ENCODE data around the gene TAAR8. TPM values are rescaled to one million over a fixed set of nuclear protein-coding genes. Genes with fewer than 3 reads are reported as not detected.
"Not testable (repeated sequence)": the region's sequence is repeated elsewhere in the genome, so short reads cannot be mapped to it uniquely, and the experiment has no call there.

The TAAR8 gene
- total RNA-seq, 3 donors from 2014 or later: not detected

DNA sequence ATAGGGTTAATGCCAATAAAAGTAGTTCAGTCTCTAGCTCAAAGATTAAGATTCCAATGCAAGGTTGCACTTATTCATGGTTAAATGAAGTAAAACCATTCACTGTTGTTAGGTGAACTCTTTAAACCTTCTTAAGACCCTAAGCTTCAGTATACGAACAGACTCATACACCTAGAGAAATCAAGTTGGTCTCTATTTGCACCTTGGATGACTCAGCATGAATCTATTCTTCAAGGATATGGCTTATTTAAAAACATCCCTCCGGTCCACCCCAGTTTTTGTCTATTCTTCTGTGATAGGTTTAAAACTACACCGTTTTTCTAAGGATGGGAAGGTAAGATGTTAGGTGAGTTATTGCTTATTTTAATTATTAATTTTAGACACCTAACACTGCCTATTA lies 15.3 kb upstream of the TAAR8 start:
- H3K27me3 ChIP-seq: no peaks in the 10 kb centered on the region
- H3K4me3 ChIP-seq: no peak overlapping the region
- H3K9me3 ChIP-seq: no peaks in the 10 kb centered on the region
- TF ChIP-seq, protein P1, sequence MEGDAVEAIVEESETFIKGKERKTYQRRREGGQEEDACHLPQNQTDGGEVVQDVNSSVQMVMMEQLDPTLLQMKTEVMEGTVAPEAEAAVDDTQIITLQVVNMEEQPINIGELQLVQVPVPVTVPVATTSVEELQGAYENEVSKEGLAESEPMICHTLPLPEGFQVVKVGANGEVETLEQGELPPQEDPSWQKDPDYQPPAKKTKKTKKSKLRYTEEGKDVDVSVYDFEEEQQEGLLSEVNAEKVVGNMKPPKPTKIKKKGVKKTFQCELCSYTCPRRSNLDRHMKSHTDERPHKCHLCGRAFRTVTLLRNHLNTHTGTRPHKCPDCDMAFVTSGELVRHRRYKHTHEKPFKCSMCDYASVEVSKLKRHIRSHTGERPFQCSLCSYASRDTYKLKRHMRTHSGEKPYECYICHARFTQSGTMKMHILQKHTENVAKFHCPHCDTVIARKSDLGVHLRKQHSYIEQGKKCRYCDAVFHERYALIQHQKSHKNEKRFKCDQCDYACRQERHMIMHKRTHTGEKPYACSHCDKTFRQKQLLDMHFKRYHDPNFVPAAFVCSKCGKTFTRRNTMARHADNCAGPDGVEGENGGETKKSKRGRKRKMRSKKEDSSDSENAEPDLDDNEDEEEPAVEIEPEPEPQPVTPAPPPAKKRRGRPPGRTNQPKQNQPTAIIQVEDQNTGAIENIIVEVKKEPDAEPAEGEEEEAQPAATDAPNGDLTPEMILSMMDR (IDR thresholded peaks at IDR 0.05): no peak
- TF ChIP-seq POLR2AphosphoS5 (IDR thresholded peaks at IDR 0.05) (no peak), POLR2A (IDR thresholded peaks at IDR 0.05) (no peak)
- no peaks in the 10 kb centered on the region for H3K4me1 ChIP-seq
- H3K36me3 ChIP-seq: no peaks in the 10 kb centered on the region
- no peak for DNase-seq (ENCODE audit: low spot score in 2 of 2)
- intact Hi-C loops (cut with DNase I; ENCODE audit: low total_unique reads): loop anchor here (5.0 kb wide), 1 partner anchor 910 kb away; no protein-coding TSS in a partner anchor
- H3K27ac ChIP-seq: no peak overlapping the region

DNA sequence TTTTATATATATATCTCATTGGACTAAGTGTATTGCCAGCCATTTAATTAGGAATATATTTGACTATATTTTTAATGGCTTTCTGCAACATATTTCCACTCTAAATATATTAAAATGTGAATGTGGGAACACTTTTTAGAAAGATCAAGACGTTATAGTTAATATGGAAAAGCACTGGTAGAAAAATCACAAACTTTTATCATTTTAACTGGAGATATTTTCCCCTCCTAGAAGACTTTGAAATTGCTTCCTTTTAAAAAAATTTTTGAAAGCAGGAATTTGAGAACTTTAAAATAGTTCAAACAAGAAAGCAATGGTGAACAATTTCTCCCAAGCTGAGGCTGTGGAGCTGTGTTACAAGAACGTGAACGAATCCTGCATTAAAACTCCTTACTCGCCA lies 14.5 kb upstream of the TAAR8 start, which contains the start of gene TAAR9:
TAAR9 (plus strand) TSS at position 301 of the 400 bp plus-strand sequence; CDS start at position 314, 13 bp downstream.
- Histone ChIP-seq H3K27ac (no peak within 1 kb of the TSS), H3K4me3 (no peak within 1 kb of the TSS), H3K4me1 (no peaks in the 10 kb centered on the region), H3K27me3 (no peaks in the 10 kb centered on the region), H3K36me3 (no peaks in the 10 kb centered on the region), H3K9me3 (no peaks in the 10 kb centered on the region)
- no peak for DNase-seq (ENCODE audit: low spot score in 2 of 2)
- intact Hi-C loops (cut with DNase I; ENCODE audit: low total_unique reads): loop anchor here (5.0 kb wide), 1 partner anchor 909 kb away; no protein-coding TSS in a partner anchor
- no peak for TF ChIP-seq POLR2A (IDR thresholded peaks at IDR 0.05)

DNA sequence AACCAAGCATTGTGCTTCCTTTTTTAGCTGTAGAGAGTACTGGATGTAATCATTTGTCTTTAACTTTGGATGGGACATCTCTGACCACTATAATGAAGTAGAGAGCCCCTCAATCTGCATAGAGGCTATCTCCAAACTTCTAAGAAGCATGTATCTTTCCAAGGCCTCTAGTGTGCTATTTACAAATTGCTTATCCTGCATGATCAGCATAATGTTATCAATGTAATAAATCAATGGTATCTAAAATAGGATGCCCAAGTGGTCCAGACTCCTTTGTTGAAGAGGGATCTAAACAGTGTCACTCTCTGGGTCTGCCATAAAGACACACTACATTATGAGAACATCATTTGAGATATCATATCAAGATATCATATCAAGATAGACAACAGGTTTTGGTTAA lies 7.6 kb upstream of the TAAR8 start:
- H3K27ac ChIP-seq: no peak overlapping the region
- no peaks in the 10 kb centered on the region for H3K4me1 ChIP-seq
- no peak for DNase-seq (ENCODE audit: low spot score in 2 of 2)
- H3K36me3 ChIP-seq: no peaks in the 10 kb centered on the region
- no peaks in the 10 kb centered on the region for H3K27me3 ChIP-seq
- intact Hi-C loops (cut with DNase I; ENCODE audit: low total_unique reads): no loop called here
- TF ChIP-seq, protein P1 (IDR thresholded peaks at IDR 0.05): no peak
- TF ChIP-seq POLR2A (IDR thresholded peaks at IDR 0.05) (no peak), POLR2AphosphoS5 (IDR thresholded peaks at IDR 0.05) (no peak)
- H3K9me3 ChIP-seq: no peaks in the 10 kb centered on the region
- no peak overlapping the region for H3K4me3 ChIP-seq

DNA sequence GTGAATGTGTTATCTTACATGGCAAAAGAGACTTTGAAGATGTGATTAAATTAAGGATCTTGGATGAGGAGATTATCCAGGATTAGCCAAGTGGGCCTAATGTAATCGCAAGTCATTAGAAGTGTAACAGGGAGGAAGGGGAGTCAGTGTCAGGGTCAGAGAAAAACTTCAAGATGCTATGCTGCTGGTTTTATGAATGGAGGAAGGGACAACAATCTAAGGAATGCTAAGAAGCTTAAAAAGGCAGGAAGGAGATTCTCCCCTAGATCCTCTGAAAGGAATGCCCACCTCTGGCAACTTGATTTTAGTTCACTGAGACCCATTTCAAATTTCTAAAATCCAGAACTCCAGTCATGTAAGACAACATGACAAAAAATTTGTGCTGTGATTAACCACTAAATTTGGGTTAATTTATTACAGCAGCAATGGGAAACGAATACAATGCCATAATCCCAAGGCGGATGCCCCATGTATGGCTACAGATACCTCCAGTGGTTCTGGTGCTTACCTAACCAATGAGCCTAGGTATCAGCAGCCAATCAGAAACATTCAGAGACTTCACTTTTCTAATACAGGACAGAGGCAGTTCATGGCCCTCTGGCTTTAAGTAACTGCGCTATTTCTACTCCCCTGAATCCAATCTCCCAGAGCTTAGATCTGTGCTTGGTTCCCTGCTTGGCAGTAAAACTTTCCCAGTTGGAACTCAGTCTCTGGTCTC lies 3.6 kb upstream of the TAAR8 start:
- no peaks in the 10 kb centered on the region for H3K27me3 ChIP-seq
- H3K4me1 ChIP-seq: no peaks in the 10 kb centered on the region
- TF ChIP-seq, protein P1 (IDR thresholded peaks at IDR 0.05): no peak
- no peak for TF ChIP-seq POLR2A (IDR thresholded peaks at IDR 0.05)
- no peak for DNase-seq (ENCODE audit: low spot score in 2 of 2)
- intact Hi-C loops (cut with DNase I; ENCODE audit: low total_unique reads): no loop called here
- no peaks in the 10 kb centered on the region for H3K9me3 ChIP-seq
- no peaks in the 10 kb centered on the region for H3K36me3 ChIP-seq
- no peak overlapping the region for H3K27ac ChIP-seq
- H3K4me3 ChIP-seq: no peak overlapping the region

DNA sequence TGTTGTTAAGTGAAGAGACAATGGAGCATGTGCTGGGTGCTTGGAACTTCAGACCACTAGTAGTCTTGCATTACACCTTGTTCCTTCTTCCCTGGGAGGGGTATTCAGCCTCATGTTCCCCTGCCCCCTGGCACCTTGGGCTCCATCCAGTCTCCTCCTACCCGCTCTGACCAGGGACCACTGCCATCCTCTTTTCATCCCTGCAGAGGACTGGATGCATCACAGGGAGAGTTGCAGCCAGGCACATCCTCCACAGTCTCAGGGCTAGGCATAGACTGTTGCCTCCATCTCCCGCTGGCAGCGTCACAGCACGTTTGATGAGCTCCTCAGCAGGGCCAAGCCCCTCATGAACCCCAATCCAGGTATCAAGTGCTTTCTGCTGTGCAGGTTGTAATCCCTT lies 1.3 kb upstream of the TAAR8 start:
- H3K36me3 ChIP-seq: no peaks in the 10 kb centered on the region
- no peak for DNase-seq (ENCODE audit: low spot score in 2 of 2)
- no peaks in the 10 kb centered on the region for H3K9me3 ChIP-seq
- TF ChIP-seq, protein P1 (IDR thresholded peaks at IDR 0.05): no peak
- no peak for TF ChIP-seq POLR2A (IDR thresholded peaks at IDR 0.05)
- TF ChIP-seq POLR2AphosphoS5 (IDR thresholded peaks at IDR 0.05): no peak
- H3K27me3 ChIP-seq: no peaks in the 10 kb centered on the region
- H3K4me3 ChIP-seq: no peak overlapping the region
- no peaks in the 10 kb centered on the region for H3K4me1 ChIP-seq
- intact Hi-C loops (cut with DNase I; ENCODE audit: low total_unique reads): no loop called here
- H3K27ac ChIP-seq: no peak overlapping the region

DNA sequence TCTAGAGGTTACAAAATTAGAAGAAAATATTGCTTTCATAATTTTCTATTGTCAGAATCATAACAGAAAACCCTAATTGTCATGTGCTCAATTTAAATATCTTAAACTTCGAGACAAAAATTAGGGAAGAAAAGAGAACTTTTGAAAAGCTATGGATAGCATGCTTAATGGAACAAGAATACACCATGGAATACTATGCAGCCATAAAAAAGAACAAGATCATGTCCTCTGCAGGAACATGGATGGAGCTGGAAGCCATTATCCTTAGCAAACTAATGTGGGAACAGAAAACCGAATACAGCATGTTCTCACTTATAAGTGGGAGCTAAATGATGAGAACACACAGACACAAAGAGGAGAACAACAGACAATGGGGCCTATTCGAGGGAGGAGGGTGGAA lies 7.6 kb downstream of the TAAR8 start:
- H3K4me1 ChIP-seq; H3K9me3 ChIP-seq; H3K27ac ChIP-seq; H3K36me3 ChIP-seq; H3K27me3 ChIP-seq; intact Hi-C loops (cut with DNase I; ENCODE audit: low total_unique reads); H3K4me3 ChIP-seq; DNase-seq (ENCODE audit: low spot score in 2 of 2): not testable (repeated sequence)
